AG04450 (cell line): ENCODE results near the gene SORL1-AS1.

Experiments used
- CTCF ChIA-PET: fragments of 300-600, 350-600 bp; formaldehyde crosslinking; extraction: SDS; loops from one replicate; lab custom pipeline; 2022; ENCODE audit warnings: antibody characterized with exemption, inconsistent platforms; lab: Charles Lee
- POLR2A ChIA-PET: fragments of 350-600 bp; formaldehyde crosslinking; extraction: SDS; loops from one replicate; lab custom pipeline; 2021; ENCODE audit warnings: antibody characterized with exemption, inconsistent platforms; lab: Yijun Ruan, JAX
- DNase-seq: peaks from one replicate; pipeline ENCODE4 v3.0.0-alpha.2; 2011; ENCODE audit warnings: low read depth, low spot score
- H3K27ac ChIP-seq: one replicate; pipeline ENCODE4 v1.5.1; 2012; ENCODE audit warnings: low read depth, low read length, control low read depth
- H3K27me3 ChIP-seq: one replicate; pipeline ENCODE4 v1.6.0; 2012; ENCODE audit warnings: low read length; ENCODE audit not compliant: control insufficient read depth, insufficient read depth
- H3K4me3 ChIP-seq: 2 replicates; pipeline ENCODE4 v1.5.1; 2011; ENCODE audit warnings: mild to moderate bottlenecking, low read depth, low read length, control low read depth
- H3K9me3 ChIP-seq: 2 replicates; pipeline ENCODE4 v1.5.1; 2012; ENCODE audit warnings: low read length; ENCODE audit not compliant: control insufficient read depth, insufficient read depth
- CTCF ChIP-seq: IDR thresholded peaks from 2 replicates; pipeline ENCODE4 v1.5.1; 2011; ENCODE audit warnings: low read depth, low read length, control low read depth, inconsistent platforms

Gene SORL1-AS1

DNA sequence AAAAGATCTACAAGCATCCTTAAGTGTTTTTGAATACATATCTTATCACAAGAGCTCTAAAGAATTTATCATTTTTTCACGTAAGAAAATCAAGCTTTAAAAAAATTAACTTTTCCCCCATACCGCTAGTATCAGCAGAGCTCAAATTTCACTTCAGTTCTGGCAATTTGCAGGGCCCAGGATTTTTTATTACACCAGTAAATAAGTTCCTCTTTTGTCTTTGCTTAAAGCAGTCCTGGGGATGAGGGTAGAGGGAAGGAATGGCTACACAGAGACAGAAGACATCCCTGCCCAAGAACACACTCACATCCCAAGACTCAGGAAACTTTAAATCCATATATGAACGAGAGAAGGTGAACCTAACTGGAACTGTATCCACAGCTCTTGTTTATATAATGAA, 23.2 kb downstream of the SORL1-AS1 start:
- Histone ChIP-seq H3K27ac (no peak overlapping the region), H3K4me3 (no peak overlapping the region), H3K27me3 (peaks cover 28% of the 10 kb centered on the region), H3K9me3 (no peaks in the 10 kb centered on the region)
- ChIA-PET POLR2A (no interaction called here), CTCF (no interaction called here)
- no peak for TF ChIP-seq CTCF
- DNase-seq = no peak

DNA sequence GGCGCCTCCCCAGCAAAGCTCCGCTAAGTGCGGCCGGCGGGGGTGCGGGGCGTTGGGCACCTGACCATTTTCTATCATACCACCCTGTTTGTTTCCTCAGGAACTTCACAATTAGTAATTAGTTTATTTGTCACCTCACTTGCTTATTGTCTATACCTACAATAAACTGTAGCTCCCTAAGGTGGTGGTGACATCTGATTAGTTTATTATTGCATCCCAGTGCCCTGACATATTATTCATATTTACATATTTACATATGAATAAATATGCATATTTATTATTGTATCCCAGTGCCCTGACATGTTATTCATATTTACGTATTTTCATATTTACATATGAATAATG, 25.4 kb downstream of the SORL1-AS1 start:
- DNase-seq = no peak

GRCh38 chr11:121426476-121427399, 26.0 kb downstream of the SORL1-AS1 start:
- DNase-seq = no peak
- TF ChIP-seq CTCF = no peak
- ChIA-PET CTCF (no interaction called here), POLR2A (interaction anchor here (0.6 kb wide), 1 partner anchor 9 kb away, joined by 7 read pairs; no protein-coding TSS in a partner anchor)
- H3K27me3 ChIP-seq = peaks cover 32% of the 10 kb centered on the region
- H3K9me3 ChIP-seq = no peaks in the 10 kb centered on the region
- no peak overlapping the region for H3K27ac ChIP-seq
- H3K4me3 ChIP-seq = 0 out of 2 replicates have a peak overlapping the region, but pooled peaks have one; percentile 10

More for the DNA sequence above, 25.4 kb downstream of the SORL1-AS1 start:
- POLR2A ChIA-PET = interaction anchor here (0.6 kb wide), 1 partner anchor 10 kb away, joined by 7 read pairs; no protein-coding TSS in a partner anchor
- TF ChIP-seq CTCF = no peak
- Histone ChIP-seq H3K4me3 (no peak overlapping the region), H3K27ac (no peak overlapping the region), H3K27me3 (peaks cover 33% of the 10 kb centered on the region), H3K9me3 (no peaks in the 10 kb centered on the region)
- CTCF ChIA-PET = interaction anchor here (0.6 kb wide), 1 partner anchor 66 kb away, joined by 3 read pairs; no protein-coding TSS in a partner anchor

DNA sequence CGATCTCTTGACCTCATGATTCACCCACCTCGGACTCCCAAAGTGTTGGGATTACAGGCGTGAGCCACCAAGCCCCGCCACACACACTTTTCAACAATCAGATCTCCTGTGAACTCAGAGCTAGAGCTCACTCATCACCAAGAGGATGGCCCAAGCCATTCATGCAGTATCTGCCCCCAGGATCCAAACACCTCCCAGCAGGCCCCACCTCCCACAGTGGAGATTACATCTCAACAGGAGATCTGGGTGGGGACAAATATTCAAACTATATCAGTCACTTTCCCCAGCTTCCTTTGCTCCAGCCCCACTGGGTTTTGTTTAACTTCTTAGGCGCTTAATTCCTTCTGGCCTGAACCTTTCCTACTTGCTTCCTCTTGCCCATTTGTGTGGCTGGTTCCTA, 26.9 kb downstream of the SORL1-AS1 start:
- TF ChIP-seq CTCF = no peak
- POLR2A ChIA-PET = no interaction called here
- Histone ChIP-seq H3K4me3 (no peak overlapping the region), H3K27me3 (peaks cover 30% of the 10 kb centered on the region), H3K9me3 (no peaks in the 10 kb centered on the region), H3K27ac (no peak overlapping the region)
- no peak for DNase-seq
- CTCF ChIA-PET = no interaction called here

- ChIA-PET POLR2A (no interaction called here), CTCF (no interaction called here)
- TF ChIP-seq CTCF = no peak
Measured at GRCh38 chr11:121422675-121423074, 30.1 kb downstream of the SORL1-AS1 start.

More at GRCh38 chr11:121422675-121423074, 30.1 kb downstream of the SORL1-AS1 start:
- no peak overlapping the region for H3K4me3 ChIP-seq
- no peak overlapping the region for H3K27ac ChIP-seq
- H3K9me3 ChIP-seq = no peaks in the 10 kb centered on the region
- peaks cover 25% of the 10 kb centered on the region for H3K27me3 ChIP-seq
- DNase-seq = no peak
